Sigmoid colon (tissue), 3 donors: ENCODE results near the gene LRRC49.

Experiments used
- POLR2A ChIP-seq, 2 donors: fragments of 450-650 bp; IDR thresholded peaks; one replicate each; pipeline ENCODE4 v1.6.1; 2016; ENCODE audit warnings: antibody characterized with exemption in 2 of 2, mild to moderate bottlenecking in 2 of 2, moderate library complexity in 2 of 2
- TF ChIP-seq, protein P1 (sequence below), 4 experiments: fragments of 450-650 bp in 3 of 4; fragments of 200-600 bp in 1 of 4; IDR thresholded peaks; one replicate each; pipeline ENCODE4 v1.5.1; 2016 to 2019; ENCODE audit warnings: antibody characterized with exemption in 4 of 4, mild to moderate bottlenecking in 3 of 4, moderate library complexity in 2 of 4

DNA sequence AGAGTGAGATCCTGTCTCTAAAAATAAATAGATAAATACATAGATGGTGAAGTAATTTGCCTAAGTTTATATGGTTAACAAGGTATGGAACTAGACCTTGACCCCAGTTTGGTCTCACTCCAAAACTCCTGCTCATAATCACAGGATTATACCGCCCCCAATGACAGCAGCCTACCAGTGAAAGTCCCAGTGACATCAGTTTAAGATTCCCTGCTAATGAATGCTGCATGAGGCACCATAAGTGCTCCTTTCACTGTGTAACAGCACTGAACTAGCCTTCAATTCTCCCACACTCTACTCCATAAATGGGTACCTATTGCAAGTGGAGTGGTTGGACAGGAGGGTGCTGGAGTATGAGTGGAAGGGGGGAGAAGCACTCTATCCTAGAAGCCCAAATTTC is 199.0 kb downstream of the LRRC49 start:
- TF ChIP-seq, protein P1, sequence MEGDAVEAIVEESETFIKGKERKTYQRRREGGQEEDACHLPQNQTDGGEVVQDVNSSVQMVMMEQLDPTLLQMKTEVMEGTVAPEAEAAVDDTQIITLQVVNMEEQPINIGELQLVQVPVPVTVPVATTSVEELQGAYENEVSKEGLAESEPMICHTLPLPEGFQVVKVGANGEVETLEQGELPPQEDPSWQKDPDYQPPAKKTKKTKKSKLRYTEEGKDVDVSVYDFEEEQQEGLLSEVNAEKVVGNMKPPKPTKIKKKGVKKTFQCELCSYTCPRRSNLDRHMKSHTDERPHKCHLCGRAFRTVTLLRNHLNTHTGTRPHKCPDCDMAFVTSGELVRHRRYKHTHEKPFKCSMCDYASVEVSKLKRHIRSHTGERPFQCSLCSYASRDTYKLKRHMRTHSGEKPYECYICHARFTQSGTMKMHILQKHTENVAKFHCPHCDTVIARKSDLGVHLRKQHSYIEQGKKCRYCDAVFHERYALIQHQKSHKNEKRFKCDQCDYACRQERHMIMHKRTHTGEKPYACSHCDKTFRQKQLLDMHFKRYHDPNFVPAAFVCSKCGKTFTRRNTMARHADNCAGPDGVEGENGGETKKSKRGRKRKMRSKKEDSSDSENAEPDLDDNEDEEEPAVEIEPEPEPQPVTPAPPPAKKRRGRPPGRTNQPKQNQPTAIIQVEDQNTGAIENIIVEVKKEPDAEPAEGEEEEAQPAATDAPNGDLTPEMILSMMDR (IDR thresholded peaks at IDR 0.05) = no peak
- no peak for TF ChIP-seq POLR2A (IDR thresholded peaks at IDR 0.05)
